Measurements from ENCODE around the gene PLIN1. TPM values are rescaled to one million over a fixed set of nuclear protein-coding genes. Genes with fewer than 3 reads are reported as not detected.

Gene PLIN1
- total RNA-seq, 1 experiment from 2014 or later: 0.09 TPM

GRCh38 chr15:89648106-89649012, 30.8 kb downstream of the PLIN1 start:
- Histone ChIP-seq H3K79me1 (ENCODE audit: insufficient read depth, low read depth, low read length, poor library complexity, severe bottlenecking) (no peaks in the 10 kb centered on the region), H3K18ac (ENCODE audit: insufficient read length, low read depth, low read length) (no peak overlapping the region), H3K56ac (ENCODE audit: insufficient read length, low read depth, low read length) (no peak overlapping the region), H3K4ac (ENCODE audit: low read depth, low read length) (no peak overlapping the region), H2BK15ac (ENCODE audit: low read depth, low read length) (no peak overlapping the region), H3K23ac (ENCODE audit: insufficient read length, low read depth, low read length) (no peak overlapping the region), H3K27me3 (ENCODE audit: insufficient read depth, low read length) (no peaks in the 10 kb centered on the region), H3T11ph (ENCODE audit: low read length) (no peak overlapping the region), H4K5ac (ENCODE audit: insufficient read length, low read depth, low read length) (no peak overlapping the region), H3K79me2 (ENCODE audit: insufficient read depth, low read length) (no peaks in the 10 kb centered on the region; the same call in 1 of the 2 replicates), H2BK20ac (ENCODE audit: low read depth, low read length, poor library complexity, severe bottlenecking) (no peak overlapping the region), H4K20me1 (ENCODE audit: control insufficient read depth, insufficient read depth, insufficient read length) (no peaks in the 10 kb centered on the region), H3K4me1 (ENCODE audit: insufficient read depth, low read length) (no peaks in the 10 kb centered on the region), H2BK5ac (ENCODE audit: insufficient read length, low read length) (no peak overlapping the region), H2BK12ac (ENCODE audit: insufficient read length, low read depth, low read length) (no peak overlapping the region), H3K27ac (ENCODE audit: insufficient read length, low read depth, low read length) (no peak overlapping the region), H3K4me2 (ENCODE audit: insufficient read depth, insufficient read length, low read length) (no peak overlapping the region), H4K91ac (ENCODE audit: insufficient read length, low read depth, low read length) (no peak overlapping the region), H3K9me3 (ENCODE audit: control insufficient read depth, low read depth, low read length) (no peaks in the 10 kb centered on the region), H2AFZ (ENCODE audit: low read length) (no peak overlapping the region), H2AK5ac (ENCODE audit: insufficient read length, low read length) (no peak overlapping the region), H3K23me2 (ENCODE audit: insufficient read length, low read depth, low read length, poor library complexity, severe bottlenecking) (no peaks in the 10 kb centered on the region), H3K9ac (ENCODE audit: extremely low read depth, insufficient read length, low read length) (no peak overlapping the region), H4K8ac (replicated peaks; ENCODE audit: insufficient read length, low read depth, low read length) (no peak overlapping the region), H2BK120ac (ENCODE audit: low read depth, low read length, poor library complexity, severe bottlenecking) (no peak overlapping the region), H3K14ac (ENCODE audit: insufficient read depth, low read length) (no peak overlapping the region)
- Mint-ChIP-seq H3K27ac (no peak overlapping the region; a peak in 1 of 7 replicates), H3K36me3 (ENCODE audit: insufficient read depth in 1 of 3, low read depth in 3 of 3) (peaks cover 16 to 56% (median 45%) of the 10 kb centered on the region in 3 experiments; a peak in 6 of 7 replicates), H3K9me3 (no peaks in the 10 kb centered on the region), H3K4me3 (no peak overlapping the region), H3K4me1 (peaks cover 3 to 7% of the 10 kb centered on the region in 2 experiments), H3K27me3 (ENCODE audit: low read depth) (no peaks in the 10 kb centered on the region)
- TF ChIP-seq CTCF (conservative IDR thresholded peaks at IDR 0.05): no peak
- DNase-seq: peak; percentile 74
- no CpG with 5 or more reads among the region's 102 CpGs for WGBS (ENCODE audit: extremely low coverage, insufficient read length, low lambda C conversion rate)
